OCI-LY7 (cell line): ENCODE data around the gene BUD23. TPM values are rescaled to one million over a fixed set of nuclear protein-coding genes. Genes with fewer than 3 reads are reported as not detected.

Source experiments
- BruUV-seq: library from RNA; stranded (reverse); fragments of 400-500 nt; replicated peaks from 2 replicates; lab custom pipeline; 2021; lab: Mats Ljungman, UMichigan
- CTCF ChIA-PET: fragments of 300-600 bp; sonication (Branson Sonifier 250); formaldehyde crosslinking; loops from one replicate; lab custom pipeline; 2022; ENCODE audit warnings: antibody characterized with exemption; ENCODE audit not compliant: unreplicated experiment; lab: Charles Lee
- POLR2A ChIA-PET: fragments of 300-600 bp; sonication (Branson Sonifier 250); formaldehyde crosslinking; loops from one replicate; lab custom pipeline; 2022; ENCODE audit warnings: antibody characterized with exemption; lab: Charles Lee
- DNase-seq: peaks from one replicate; pipeline ENCODE4 v3.0.0-alpha.2; 2015; ENCODE audit warnings: low spot score
- H2AFZ ChIP-seq: fragments of 200-600 bp; sonication (generic), shearing (Covaris generic); 2 replicates; pipeline ENCODE4 v1.6.1; 2014; ENCODE audit warnings: mild to moderate bottlenecking, antibody characterized with exemption, low read length, moderate library complexity
- H3K27ac ChIP-seq: fragments of 200-600 bp; sonication (generic); 2 replicates; pipeline ENCODE4 v1.5.1; 2014; ENCODE audit warnings: mixed run types, low read depth, mild to moderate bottlenecking, moderate library complexity, low read length, inconsistent platforms; ENCODE audit not compliant: poor library complexity, severe bottlenecking
- H3K36me3 ChIP-seq: fragments of 200-600 bp; sonication (generic); 2 replicates; pipeline ENCODE4 v1.6.1; 2014; ENCODE audit warnings: mild to moderate bottlenecking, antibody characterized with exemption, low read length, moderate library complexity, mixed read lengths; ENCODE audit not compliant: insufficient read depth
- H3K4me1 ChIP-seq: fragments of 200-600 bp; sonication (generic); 2 replicates; pipeline ENCODE4 v1.5.1; 2014; ENCODE audit warnings: mild to moderate bottlenecking, low read length; ENCODE audit not compliant: insufficient read depth, poor library complexity, severe bottlenecking
- H3K4me2 ChIP-seq: fragments of 200-600 bp; sonication (generic); 2 replicates; pipeline ENCODE4 v1.6.1; 2014; ENCODE audit warnings: mild to moderate bottlenecking, low read length
- H3K4me3 ChIP-seq: fragments of 200-600 bp; sonication (generic); 2 replicates; pipeline ENCODE4 v1.5.1; 2014; ENCODE audit warnings: mild to moderate bottlenecking, low read depth, low read length; ENCODE audit not compliant: poor library complexity, severe bottlenecking
- H3K79me2 ChIP-seq: fragments of 200-600 bp; sonication (generic); 2 replicates; pipeline ENCODE4 v1.6.1; 2016; ENCODE audit warnings: low read depth, mild to moderate bottlenecking, low read length, moderate library complexity, mixed read lengths; ENCODE audit not compliant: insufficient read depth
- H3K9me2 ChIP-seq: fragments of 200-600 bp; sonication (generic); 2 replicates; pipeline ENCODE4 v1.6.1; 2016; ENCODE audit warnings: mild to moderate bottlenecking, low read length, mixed read lengths; ENCODE audit not compliant: insufficient read depth
- H3K9me3 ChIP-seq: fragments of 200-600 bp; sonication (generic); 2 replicates; pipeline ENCODE4 v1.6.1; 2014; ENCODE audit warnings: mild to moderate bottlenecking, mixed run types, low read length, mixed read lengths
- H4K20me1 ChIP-seq: fragments of 200-600 bp; sonication (generic); 2 replicates; pipeline ENCODE4 v1.6.1; 2014; ENCODE audit warnings: mild to moderate bottlenecking, antibody characterized with exemption, low read length, moderate library complexity, mixed read lengths; ENCODE audit not compliant: insufficient read depth
- CTCF ChIP-seq: fragments of 200-600 bp; sonication (generic); conservative IDR thresholded peaks from 2 replicates; pipeline ENCODE4 v1.5.1; 2014; ENCODE audit warnings: mild to moderate bottlenecking, antibody characterized with exemption, low read length, moderate library complexity, mixed read lengths
- EZH2phosphoT487 ChIP-seq: fragments of 200-600 bp; sonication (generic); IDR thresholded peaks from 2 replicates; pipeline ENCODE4 v1.6.1; 2018; ENCODE audit warnings: low read depth, borderline replicate concordance, mild to moderate bottlenecking, mixed run types, antibody characterized with exemption, low read length, moderate library complexity, mixed read lengths
- intact Hi-C: fragments of 100-400 bp; cut with micrococcal nuclease; formaldehyde crosslinking; loops from one replicate; pipeline ENCODE4 v1.10.0; 2022; ENCODE audit not compliant: unreplicated experiment
- total RNA-seq, 2 experiments: library from RNA; depleted of rRNA in 1 of 2; stranded (reverse); fragments of >200 nt in 1 of 2; shearing (Covaris generic) in 1 of 2; gene quantifications; 2 replicates each; pipeline ENCODE4 v1.2.3, GENCODE V29; 2014 to 2022

Gene BUD23
- total RNA-seq, 2 experiments from 2014 or later = 58.1 to 91.1 TPM

GRCh38 chr7:73728551-73728950 lies 45.2 kb downstream of the BUD23 start:
- no peaks in the 10 kb centered on the region for H3K79me2 ChIP-seq
- H3K4me3 ChIP-seq = no peak overlapping the region
- no peaks in the 10 kb centered on the region for H3K9me3 ChIP-seq
- peaks cover 7% of the 10 kb centered on the region for H3K4me1 ChIP-seq
- no peaks in the 10 kb centered on the region for H3K36me3 ChIP-seq
- H3K27ac ChIP-seq = no peak overlapping the region
- H3K9me2 ChIP-seq = no peaks in the 10 kb centered on the region
- no peak overlapping the region for H2AFZ ChIP-seq
- intact Hi-C loops = loop anchor here (10.0 kb wide), 1 partner anchor 274 kb away; no protein-coding TSS in a partner anchor
- POLR2A ChIA-PET = interaction anchor here (0.5 to 0.7 kb wide), 2 partner anchors 9 to 109 kb away, joined by 3 to 4 read pairs; partner anchors contain the start of gene STX1A
- no peak for DNase-seq
- BruUV-seq = no TSS peak
- CTCF ChIA-PET = interaction anchor here (1.2 kb wide), 1 partner anchor 10 kb away, joined by 3 read pairs; the partner anchor contains the start of gene ABHD11
- TF ChIP-seq EZH2phosphoT487 = no peak
- TF ChIP-seq CTCF = no peak
- no peaks in the 10 kb centered on the region for H4K20me1 ChIP-seq
- H3K4me2 ChIP-seq = no peak overlapping the region

GRCh38 chr7:73730485-73730884 lies 47.1 kb downstream of the BUD23 start:
- H3K4me2 ChIP-seq = no peak overlapping the region
- POLR2A ChIA-PET = interaction anchor here (0.7 kb wide), 1 partner anchor 102 kb away, joined by 5 read pairs; no protein-coding TSS in a partner anchor
- TF ChIP-seq EZH2phosphoT487 (no peak), CTCF (no peak)

GRCh38 chr7:73732397-73732796 lies 49.0 kb downstream of the BUD23 start:
- H3K79me2 ChIP-seq = no peaks in the 10 kb centered on the region

More at GRCh38 chr7:73730485-73730884, 47.1 kb downstream of the BUD23 start:
- BruUV-seq = no TSS peak
- Histone ChIP-seq H2AFZ (no peak overlapping the region), H4K20me1 (no peaks in the 10 kb centered on the region), H3K79me2 (no peaks in the 10 kb centered on the region), H3K9me2 (no peaks in the 10 kb centered on the region), H3K4me3 (no peak overlapping the region), H3K4me1 (peaks cover 14% of the 10 kb centered on the region), H3K27ac (no peak overlapping the region), H3K36me3 (peaks cover 2% of the 10 kb centered on the region; the same call in 1 of the 2 replicates), H3K9me3 (no peaks in the 10 kb centered on the region)
- CTCF ChIA-PET = no interaction called here
- intact Hi-C loops = loop anchor here (5.0 to 10.0 kb wide), 2 partner anchors 63 to 206 kb away; partner anchors contain the start of genes BAZ1B and VPS37D
- DNase-seq = no peak

More at GRCh38 chr7:73732397-73732796, 49.0 kb downstream of the BUD23 start:
- no peak for DNase-seq
- TF ChIP-seq EZH2phosphoT487 (no peak), CTCF (no peak)
- no peak overlapping the region for H3K4me3 ChIP-seq
- intact Hi-C loops = loop anchor here (5.0 to 10.0 kb wide), 2 partner anchors 65 to 208 kb away; partner anchors contain the start of genes BAZ1B and VPS37D
- H3K4me2 ChIP-seq = no peak overlapping the region
- ChIA-PET CTCF (no interaction called here), POLR2A (interaction anchor here (0.6 kb wide), 4 partner anchors 9 to 186 kb away, joined by 3 read pairs; no protein-coding TSS in a partner anchor)
- H3K36me3 ChIP-seq = peaks cover 19% of the 10 kb centered on the region
- peaks cover 18% of the 10 kb centered on the region for H3K4me1 ChIP-seq
- no TSS peak for BruUV-seq
- H4K20me1 ChIP-seq = no peaks in the 10 kb centered on the region
- H3K9me2 ChIP-seq = no peaks in the 10 kb centered on the region
- no peaks in the 10 kb centered on the region for H3K9me3 ChIP-seq
- H3K27ac ChIP-seq = no peak overlapping the region
- H2AFZ ChIP-seq = no peak overlapping the region
